SJSA1 (cell line): ENCODE measurements around the gene BCKDHA. TPM values are rescaled to one million over a fixed set of nuclear protein-coding genes. Genes with fewer than 3 reads are reported as not detected.

Experiments used
- DNase-seq, 2 experiments: peaks; one replicate each; pipeline ENCODE4 v3.0.0-alpha.2; 2015 to 2020; ENCODE audit warnings: low spot score in 2 of 2, low read depth in 1 of 2
- H3K27ac ChIP-seq: fragments of 250-450 bp; sonication (Bioruptor Pico); 2 replicates; pipeline ENCODE4 v1.5.1; 2020; ENCODE audit warnings: mild to moderate bottlenecking, moderate library complexity
- H3K27me3 ChIP-seq: fragments of 250-450 bp; sonication (Bioruptor Pico); replicated peaks from 2 replicates; pipeline ENCODE4 v1.5.1; 2020; ENCODE audit warnings: mild to moderate bottlenecking, moderate library complexity
- H3K36me3 ChIP-seq: fragments of 250-450 bp; sonication (Bioruptor Pico); 2 replicates; pipeline ENCODE4 v1.5.1; 2020; ENCODE audit warnings: mild to moderate bottlenecking
- H3K4me1 ChIP-seq: fragments of 250-450 bp; sonication (Bioruptor Pico); replicated peaks from 2 replicates; pipeline ENCODE4 v1.6.1; 2021; ENCODE audit warnings: mild to moderate bottlenecking
- H3K4me3 ChIP-seq: fragments of 250-450 bp; sonication (Bioruptor Pico); 2 replicates; pipeline ENCODE4 v1.5.1; 2020; ENCODE audit warnings: mild to moderate bottlenecking
- H3K9me3 ChIP-seq: fragments of 250-450 bp; sonication (Bioruptor Pico); replicated peaks from 2 replicates; pipeline ENCODE4 v1.5.1; 2020; ENCODE audit warnings: mild to moderate bottlenecking
- total RNA-seq: library from RNA; depleted of rRNA; stranded (reverse); fragments of >200 nt; shearing (Covaris generic); gene quantifications from 2 replicates; pipeline ENCODE4 v1.2.3, GENCODE V29; 2014; rRNA removed

Gene BCKDHA
- total RNA-seq: 14.1 and 25.5 TPM in 2 replicates

- H3K27me3 ChIP-seq: no peaks in the 10 kb centered on the region
- H3K4me1 ChIP-seq: peaks cover 6% of the 10 kb centered on the region
- no peaks in the 10 kb centered on the region for H3K9me3 ChIP-seq
- no peaks in the 10 kb centered on the region for H3K36me3 ChIP-seq
- peak; percentile 100 for DNase-seq
- peak within 1 kb of the TSS; percentile 92 for H3K27ac ChIP-seq
- peak within 1 kb of the TSS; percentile 62 for H3K4me3 ChIP-seq
These were observed at the start of gene BCKDHA, which contains the start of gene EXOSC5 for GRCh38 chr19:41397086-41398049. Gene BCKDHA (plus strand): TSS chr19:41397818. CDS start chr19:41397828, 10 bp downstream. Gene EXOSC5 (minus strand): TSS chr19:41397359. CDS start chr19:41397328, 31 bp downstream.

DNA sequence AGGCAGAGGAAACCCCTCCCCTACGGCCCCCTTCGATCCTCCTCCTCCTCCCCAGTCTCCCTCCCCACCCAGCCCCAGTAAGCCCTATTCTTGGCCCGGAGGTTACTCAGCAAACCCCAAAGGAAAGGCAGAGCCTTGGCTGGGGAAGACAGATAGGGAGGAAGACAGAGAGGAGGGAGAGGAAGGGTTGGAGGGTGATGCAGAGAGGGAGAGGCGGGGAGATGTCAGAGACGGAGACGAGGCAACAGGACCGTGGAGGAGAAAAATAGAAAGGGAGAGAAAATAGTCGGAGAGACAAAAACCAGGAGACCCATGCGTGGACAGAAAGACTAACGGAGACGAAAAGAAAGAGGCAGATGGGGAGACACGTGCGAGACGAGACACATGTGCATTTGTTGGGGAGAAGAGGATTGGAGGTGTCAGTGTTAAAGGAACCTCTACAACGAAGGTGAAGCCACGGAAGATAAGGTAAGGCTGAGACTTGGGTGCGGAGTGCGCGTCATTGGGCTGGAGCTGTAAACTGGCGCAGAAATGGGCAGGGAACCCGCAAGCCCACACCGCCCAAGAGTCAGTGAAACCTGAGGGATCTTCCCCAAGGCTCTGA, 46.8 kb upstream of the BCKDHA start:
- peaks cover 15% of the 10 kb centered on the region for H3K4me1 ChIP-seq
- H3K36me3 ChIP-seq: peaks cover 56% of the 10 kb centered on the region
- H3K9me3 ChIP-seq: no peaks in the 10 kb centered on the region
- no peak for DNase-seq
- peak overlapping the region; percentile 66 for H3K4me3 ChIP-seq
- H3K27me3 ChIP-seq: no peaks in the 10 kb centered on the region
- H3K27ac ChIP-seq: no peak overlapping the region

GRCh38 chr19:41351339-41352245, 46.0 kb upstream of the BCKDHA start:
- DNase-seq: peak; percentile 67 to 72
- H3K9me3 ChIP-seq: no peaks in the 10 kb centered on the region
- no peak overlapping the region for H3K27ac ChIP-seq
- H3K36me3 ChIP-seq: peaks cover 49% of the 10 kb centered on the region
- H3K4me3 ChIP-seq: peak overlapping the region; percentile 66
- H3K27me3 ChIP-seq: no peaks in the 10 kb centered on the region
- peaks cover 15% of the 10 kb centered on the region for H3K4me1 ChIP-seq

- Histone ChIP-seq H3K4me1 (peaks cover 15% of the 10 kb centered on the region), H3K27ac (no peak overlapping the region), H3K27me3 (no peaks in the 10 kb centered on the region), H3K4me3 (peak overlapping the region; percentile 66), H3K36me3 (peaks cover 42% of the 10 kb centered on the region), H3K9me3 (no peaks in the 10 kb centered on the region)
- DNase-seq: no peak
These were observed 45.4 kb upstream of the BCKDHA start for GRCh38 chr19:41352279-41352608.

DNA sequence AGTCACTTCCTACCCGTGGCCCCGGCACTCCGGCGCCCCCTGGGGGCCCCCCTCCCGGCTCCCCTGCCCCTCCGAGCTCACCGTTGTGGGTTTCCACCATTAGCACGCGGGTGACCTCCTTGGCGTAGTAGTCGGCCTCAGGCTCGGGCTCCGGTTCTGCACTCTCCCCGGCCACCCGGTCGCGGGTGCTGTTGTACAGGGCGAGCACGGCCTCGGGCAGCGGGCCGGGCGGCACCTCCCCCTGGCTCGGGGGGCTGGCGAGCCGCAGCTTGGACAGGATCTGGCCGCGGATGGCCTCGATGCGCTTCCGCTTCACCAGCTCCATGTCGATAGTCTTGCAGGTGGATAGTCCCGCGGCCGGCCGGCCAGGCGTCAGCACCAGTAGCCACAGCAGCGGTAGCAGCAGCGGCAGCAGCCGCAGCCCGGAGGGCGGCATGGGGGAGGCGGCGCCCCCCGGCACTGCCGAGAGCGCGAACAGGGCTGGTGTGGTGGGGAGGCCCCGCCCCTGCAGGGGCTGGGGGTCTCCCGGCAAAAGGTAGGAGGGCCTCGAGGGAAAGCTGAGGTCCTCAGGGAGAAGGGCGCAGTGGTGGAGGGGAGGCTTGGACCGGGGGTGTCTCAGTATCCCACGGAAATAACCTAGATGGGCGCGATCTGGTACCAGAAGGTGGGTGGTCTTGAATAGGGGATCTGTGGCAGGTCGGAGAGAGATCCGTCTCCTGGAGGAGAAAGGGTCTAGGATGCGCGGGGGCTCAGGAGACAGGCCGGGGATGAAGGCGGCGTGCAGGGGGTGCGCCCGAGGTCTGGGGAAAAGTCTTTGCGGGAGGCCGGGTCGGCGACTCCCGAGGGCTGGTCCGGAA, 44.8 kb upstream of the BCKDHA start:
- H3K27ac ChIP-seq: peak overlapping the region; percentile 66
- DNase-seq: peak; percentile 67 to 72

DNA sequence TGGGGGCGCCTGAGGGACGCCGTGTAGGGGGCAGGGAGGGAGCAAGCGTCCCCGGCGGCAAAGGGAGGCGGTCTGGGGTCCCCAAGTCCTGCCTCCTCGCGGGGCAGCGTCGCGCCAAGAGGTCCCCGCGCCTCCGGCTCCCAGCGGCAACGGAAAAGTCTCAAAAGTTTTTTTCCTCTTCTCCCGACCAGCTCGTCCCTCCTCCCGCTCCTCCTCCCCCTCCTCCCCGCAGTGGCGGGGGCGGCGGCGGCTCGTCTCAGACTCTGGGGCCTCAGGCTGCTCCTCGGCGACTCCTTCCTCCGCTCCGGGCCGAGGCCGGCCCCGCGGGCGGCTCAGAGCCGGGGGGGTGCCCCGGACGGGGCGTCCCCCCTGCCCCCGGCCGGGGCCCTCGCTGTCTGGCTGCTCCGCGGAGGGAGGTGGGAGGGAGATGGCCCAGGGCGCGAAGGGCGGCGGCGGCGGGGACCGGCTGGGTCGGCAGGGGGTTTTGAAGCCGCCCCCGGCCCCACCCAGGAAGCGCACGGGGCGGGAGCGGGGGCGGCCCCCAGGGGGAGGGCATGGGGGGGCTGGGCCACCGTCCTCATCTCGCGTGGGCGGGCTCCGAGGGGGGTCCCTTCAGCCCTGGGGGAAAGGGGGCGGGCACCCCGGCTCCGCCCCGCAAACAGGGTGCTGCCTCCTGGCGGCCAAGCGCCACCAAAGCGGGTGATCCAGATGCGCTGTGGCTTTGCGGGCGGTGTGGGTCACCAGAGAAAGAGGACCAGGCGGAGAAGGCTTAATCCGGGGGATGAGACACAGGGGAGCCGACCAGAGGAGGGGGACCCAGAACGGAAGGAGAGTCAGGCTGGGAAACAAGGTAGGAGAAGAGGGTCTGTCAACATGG, 43.9 kb upstream of the BCKDHA start, which contains the start of gene TGFB1:
Gene TGFB1 (minus strand): TSS at position 457 of the 877 bp plus-strand sequence. CDS start 878 bp downstream, outside the sequence.
- Histone ChIP-seq H3K4me3 (peak within 1 kb of the TSS; percentile 66), H3K9me3 (no peaks in the 10 kb centered on the region), H3K27ac (peak within 1 kb of the TSS; percentile 66), H3K4me1 (peaks cover 15% of the 10 kb centered on the region), H3K36me3 (peaks cover 30% of the 10 kb centered on the region), H3K27me3 (no peaks in the 10 kb centered on the region)
- peak; percentile 93 to 94 for DNase-seq

More for the DNA sequence above, 44.8 kb upstream of the BCKDHA start:
- Histone ChIP-seq H3K36me3 (peaks cover 36% of the 10 kb centered on the region), H3K4me3 (peak overlapping the region; percentile 66), H3K9me3 (no peaks in the 10 kb centered on the region), H3K27me3 (no peaks in the 10 kb centered on the region), H3K4me1 (peaks cover 15% of the 10 kb centered on the region)

DNA sequence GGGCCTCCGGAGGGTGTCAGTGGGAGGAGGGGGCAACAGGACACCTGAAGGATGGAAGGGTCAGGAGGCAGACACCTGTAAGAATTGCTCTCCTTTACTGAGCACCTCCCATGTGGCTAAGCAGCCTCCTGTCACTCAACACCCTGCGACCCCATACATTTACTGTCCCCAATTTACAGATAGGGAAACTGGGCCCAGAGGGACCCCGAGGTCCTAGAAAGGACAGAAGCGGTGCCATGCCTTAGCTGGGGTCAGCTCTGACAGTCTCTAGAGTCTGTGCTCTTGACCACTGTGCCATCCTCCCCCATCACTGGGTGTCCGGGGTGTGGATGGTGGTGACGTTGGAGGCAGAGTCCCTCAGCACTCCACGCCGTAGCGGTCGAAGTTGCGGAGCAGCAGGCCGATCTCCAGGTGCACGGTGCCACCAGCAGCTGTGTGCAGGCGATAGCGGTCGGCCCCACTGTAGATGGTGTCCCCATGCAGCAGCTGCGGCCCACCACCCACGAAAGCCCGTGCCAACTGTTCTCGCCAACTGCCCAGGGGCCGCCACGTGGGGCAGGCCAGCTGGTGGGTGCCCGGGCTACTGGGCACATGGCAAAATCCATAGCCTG, 43.2 kb upstream of the BCKDHA start:
- peak overlapping the region; percentile 66 for H3K4me3 ChIP-seq
- no peaks in the 10 kb centered on the region for H3K9me3 ChIP-seq
- no peaks in the 10 kb centered on the region for H3K27me3 ChIP-seq
- H3K36me3 ChIP-seq: peaks cover 22% of the 10 kb centered on the region
- no peak for DNase-seq
- H3K27ac ChIP-seq: no peak overlapping the region
- peaks cover 15% of the 10 kb centered on the region for H3K4me1 ChIP-seq

DNA sequence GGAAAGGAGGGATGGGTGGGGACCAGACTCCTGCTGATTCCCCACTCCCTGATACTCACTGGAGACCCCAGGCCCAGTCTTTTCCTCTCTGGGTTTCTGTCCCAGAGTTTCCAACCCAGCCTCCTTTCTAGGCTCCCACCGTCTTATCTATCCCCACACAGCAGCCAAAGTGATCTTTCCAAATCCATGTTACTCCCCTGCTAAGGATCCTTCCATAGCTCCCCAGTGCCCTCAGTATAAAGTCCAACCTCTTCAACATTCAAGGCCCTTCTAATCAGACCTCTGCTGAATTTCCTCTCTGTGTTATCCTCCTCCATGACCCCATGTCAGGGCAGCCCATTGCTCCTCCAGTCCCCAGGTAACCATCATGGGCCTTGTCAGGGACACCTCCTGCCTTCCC, 42.6 kb upstream of the BCKDHA start:
- Histone ChIP-seq H3K9me3 (no peaks in the 10 kb centered on the region), H3K36me3 (peaks cover 16% of the 10 kb centered on the region), H3K27me3 (no peaks in the 10 kb centered on the region), H3K27ac (no peak overlapping the region), H3K4me3 (no peak overlapping the region), H3K4me1 (peaks cover 18% of the 10 kb centered on the region)
- no peak for DNase-seq

DNA sequence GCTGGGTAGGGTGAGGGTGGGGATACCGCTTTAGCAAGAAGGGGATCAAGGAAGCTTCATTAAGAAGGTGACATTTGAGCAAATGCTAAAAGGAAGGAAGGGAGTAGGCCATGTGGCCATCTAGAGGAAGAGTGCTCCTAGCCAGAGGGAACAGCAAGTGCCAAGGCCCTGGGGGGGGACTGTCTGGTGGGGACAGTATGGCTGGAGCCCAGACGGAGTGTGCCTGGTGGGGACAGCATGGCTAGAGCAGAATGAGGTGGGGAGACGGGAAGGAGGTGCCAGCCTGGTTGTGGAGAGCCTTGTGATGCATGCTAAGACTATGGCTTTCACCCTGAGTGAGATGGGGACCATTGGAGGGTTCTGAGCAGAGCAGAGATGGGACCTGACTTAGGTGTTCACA, 41.8 kb upstream of the BCKDHA start:
- DNase-seq: no peak
- H3K27ac ChIP-seq: no peak overlapping the region

GRCh38 chr19:41356984-41357739, 40.5 kb upstream of the BCKDHA start:
- Histone ChIP-seq H3K27me3 (no peaks in the 10 kb centered on the region), H3K4me1 (peaks cover 9% of the 10 kb centered on the region), H3K36me3 (peaks cover 4% of the 10 kb centered on the region; the same call in 1 of the 2 replicates), H3K27ac (no peak overlapping the region), H3K9me3 (no peaks in the 10 kb centered on the region), H3K4me3 (no peak overlapping the region)
- no peak for DNase-seq

More for the DNA sequence above, 41.8 kb upstream of the BCKDHA start:
- H3K4me1 ChIP-seq: peaks cover 15% of the 10 kb centered on the region
- H3K27me3 ChIP-seq: no peaks in the 10 kb centered on the region
- peaks cover 11% of the 10 kb centered on the region for H3K36me3 ChIP-seq
- H3K9me3 ChIP-seq: no peaks in the 10 kb centered on the region
- H3K4me3 ChIP-seq: no peak overlapping the region

DNA sequence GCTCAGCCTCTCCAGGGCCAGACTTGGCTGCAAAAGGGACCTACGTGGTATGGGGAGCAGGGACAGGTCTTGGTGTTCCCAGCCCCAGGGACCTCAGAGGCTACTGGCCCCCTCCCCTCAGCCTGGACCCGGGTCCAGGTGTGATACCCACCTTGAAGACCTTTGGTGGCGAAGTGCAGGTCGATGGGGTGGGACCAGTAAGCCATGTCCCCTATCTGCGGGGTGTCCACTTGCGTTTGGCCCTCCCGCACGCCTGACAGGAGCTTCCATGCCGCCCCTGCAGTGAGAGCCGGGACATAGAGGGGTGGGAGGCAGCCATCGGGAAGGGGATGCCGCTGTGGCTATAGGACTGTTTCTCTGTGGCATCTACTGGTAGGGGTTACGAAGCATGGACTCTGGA, 39.9 kb upstream of the BCKDHA start:
- DNase-seq: no peak
- H3K27ac ChIP-seq: no peak overlapping the region
- no peak overlapping the region for H3K4me3 ChIP-seq
- H3K36me3 ChIP-seq: peaks cover 1% of the 10 kb centered on the region; the same call in 1 of the 2 replicates
- no peaks in the 10 kb centered on the region for H3K9me3 ChIP-seq
- peaks cover 9% of the 10 kb centered on the region for H3K4me1 ChIP-seq
- no peaks in the 10 kb centered on the region for H3K27me3 ChIP-seq
